Measurements from ENCODE around the gene LGI1. TPM values are rescaled to one million over a fixed set of nuclear protein-coding genes. Genes with fewer than 3 reads are reported as not detected.

Gene LGI1
- polyA plus RNA-seq, 3 donors = 0.03 TPM; not detected in 2

DNA sequence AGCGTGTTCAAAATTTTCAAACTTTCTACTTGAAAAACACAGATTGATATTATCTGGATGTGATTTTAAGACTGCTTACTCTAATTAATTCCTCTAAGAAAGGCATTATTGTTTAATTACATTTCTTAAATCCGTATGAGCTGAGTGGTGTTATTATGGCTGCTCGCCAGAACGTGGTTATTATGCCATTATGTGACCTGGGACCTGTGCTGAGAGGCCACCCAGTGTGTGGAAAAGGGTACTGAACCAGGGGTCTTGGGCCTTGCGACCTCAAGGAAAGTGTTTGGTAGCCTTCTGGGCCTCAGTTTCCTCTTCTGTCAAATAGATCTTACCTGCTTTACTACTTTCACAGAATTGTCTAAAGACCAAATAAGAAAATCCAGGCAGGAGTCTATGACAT, 15.4 kb downstream of the LGI1 start:
- Histone ChIP-seq H3K9ac (ENCODE audit: insufficient read depth, low read length, poor library complexity, severe bottlenecking) (no peak overlapping the region), H2AFZ (ENCODE audit: insufficient read depth, low read depth, low read length, poor library complexity, severe bottlenecking) (no peak overlapping the region), H4K20me1 (ENCODE audit: insufficient read depth, low read length) (no peaks in the 10 kb centered on the region), H3K4me1 (ENCODE audit: control insufficient read depth in 1 of 2, insufficient read depth in 2 of 2, low read length in 2 of 2) (no peaks in the 10 kb centered on the region), H3K27ac (ENCODE audit: low read depth in 1 of 2, low read length in 2 of 2) (no peak overlapping the region), H3K27me3 (ENCODE audit: control insufficient read depth in 2 of 2, insufficient read depth in 2 of 2, low read length in 2 of 2) (peaks cover 0 to 5% of the 10 kb centered on the region in 2 donors), H3K36me3 (replicated peaks in 1 of 2; ENCODE audit: control insufficient read depth in 1 of 2, insufficient read depth in 2 of 2, low read length in 2 of 2) (no peaks in the 10 kb centered on the region), H3K4me3 (replicated peaks in 1 of 3; ENCODE audit: low read depth in 2 of 3, low read length in 3 of 3) (no peak overlapping the region), H3K4me2 (replicated peaks; ENCODE audit: extremely low read depth, low read length, poor library complexity, severe bottlenecking) (no peak overlapping the region), H3K79me2 (ENCODE audit: insufficient read depth, low read length) (no peaks in the 10 kb centered on the region), H3K9me3 (replicated peaks in 1 of 2; ENCODE audit: control insufficient read depth in 1 of 2, insufficient read depth in 1 of 2, low read length in 2 of 2) (no peaks in the 10 kb centered on the region)
- Mint-ChIP-seq H3K36me3 (no peaks in the 10 kb centered on the region), H3K27ac (no peak overlapping the region), H3K4me1 (peaks cover 3% of the 10 kb centered on the region), H3K27me3 (ENCODE audit: low read depth in 3 of 3) (peaks cover 2 to 22% (median 4%) of the 10 kb centered on the region in 3 donors), H3K4me3 (no peak overlapping the region), H3K9me3 (peaks cover 0 to 3% (median 0%) of the 10 kb centered on the region in 7 donors)
- no peak for DNase-seq
- WGBS (ENCODE audit: insufficient coverage) = no CpG with 5 or more reads among the region's 5 CpGs
- TF ChIP-seq, protein P1, sequence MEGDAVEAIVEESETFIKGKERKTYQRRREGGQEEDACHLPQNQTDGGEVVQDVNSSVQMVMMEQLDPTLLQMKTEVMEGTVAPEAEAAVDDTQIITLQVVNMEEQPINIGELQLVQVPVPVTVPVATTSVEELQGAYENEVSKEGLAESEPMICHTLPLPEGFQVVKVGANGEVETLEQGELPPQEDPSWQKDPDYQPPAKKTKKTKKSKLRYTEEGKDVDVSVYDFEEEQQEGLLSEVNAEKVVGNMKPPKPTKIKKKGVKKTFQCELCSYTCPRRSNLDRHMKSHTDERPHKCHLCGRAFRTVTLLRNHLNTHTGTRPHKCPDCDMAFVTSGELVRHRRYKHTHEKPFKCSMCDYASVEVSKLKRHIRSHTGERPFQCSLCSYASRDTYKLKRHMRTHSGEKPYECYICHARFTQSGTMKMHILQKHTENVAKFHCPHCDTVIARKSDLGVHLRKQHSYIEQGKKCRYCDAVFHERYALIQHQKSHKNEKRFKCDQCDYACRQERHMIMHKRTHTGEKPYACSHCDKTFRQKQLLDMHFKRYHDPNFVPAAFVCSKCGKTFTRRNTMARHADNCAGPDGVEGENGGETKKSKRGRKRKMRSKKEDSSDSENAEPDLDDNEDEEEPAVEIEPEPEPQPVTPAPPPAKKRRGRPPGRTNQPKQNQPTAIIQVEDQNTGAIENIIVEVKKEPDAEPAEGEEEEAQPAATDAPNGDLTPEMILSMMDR (IDR thresholded peaks at IDR 0.05) = no peak
- intact Hi-C loops (cut with micrococcal nuclease) = no loop called here

DNA sequence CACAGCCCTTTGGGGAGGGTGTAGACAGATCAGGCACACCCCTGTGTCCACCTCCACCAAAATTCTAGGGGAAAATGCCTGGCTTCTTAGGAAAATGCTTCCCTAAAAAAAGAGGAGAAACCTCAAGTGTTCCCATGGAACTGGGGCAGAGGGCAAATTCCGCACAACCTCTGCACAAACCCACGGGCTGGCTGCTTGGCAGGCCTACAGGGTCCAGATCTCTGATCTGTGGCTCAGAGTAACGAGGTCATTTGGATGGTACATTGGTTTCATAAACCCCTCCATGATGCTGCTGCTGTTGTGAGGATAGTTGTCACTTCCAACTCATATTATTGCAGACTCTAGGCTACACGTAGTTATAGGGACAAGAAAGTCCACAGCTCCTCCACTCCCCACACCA, 16.0 kb downstream of the LGI1 start:
- Histone ChIP-seq H3K9ac (ENCODE audit: insufficient read depth, low read length, poor library complexity, severe bottlenecking) (no peak overlapping the region), H3K4me3 (replicated peaks in 1 of 3; ENCODE audit: low read depth in 2 of 3, low read length in 3 of 3) (no peak overlapping the region), H3K9me3 (replicated peaks in 1 of 2; ENCODE audit: control insufficient read depth in 1 of 2, insufficient read depth in 1 of 2, low read length in 2 of 2) (no peaks in the 10 kb centered on the region), H3K27ac (ENCODE audit: low read depth in 1 of 2, low read length in 2 of 2) (no peak overlapping the region), H3K36me3 (replicated peaks in 1 of 2; ENCODE audit: control insufficient read depth in 1 of 2, insufficient read depth in 2 of 2, low read length in 2 of 2) (no peaks in the 10 kb centered on the region), H3K4me2 (replicated peaks; ENCODE audit: extremely low read depth, low read length, poor library complexity, severe bottlenecking) (no peak overlapping the region), H4K20me1 (ENCODE audit: insufficient read depth, low read length) (no peaks in the 10 kb centered on the region), H3K79me2 (ENCODE audit: insufficient read depth, low read length) (no peaks in the 10 kb centered on the region), H3K27me3 (ENCODE audit: control insufficient read depth in 2 of 2, insufficient read depth in 2 of 2, low read length in 2 of 2) (peaks cover 0 to 5% of the 10 kb centered on the region in 2 donors), H2AFZ (ENCODE audit: insufficient read depth, low read depth, low read length, poor library complexity, severe bottlenecking) (no peak overlapping the region), H3K4me1 (ENCODE audit: control insufficient read depth in 1 of 2, insufficient read depth in 2 of 2, low read length in 2 of 2) (no peaks in the 10 kb centered on the region)
- H3K4me1 Mint-ChIP-seq = peaks cover 3% of the 10 kb centered on the region
- H3K4me3 Mint-ChIP-seq = no peak overlapping the region
- 100% methylated on average over 1 of the region's 4 CpGs for WGBS (ENCODE audit: insufficient coverage)
- peaks cover 0 to 3% (median 0%) of the 10 kb centered on the region in 7 donors for H3K9me3 Mint-ChIP-seq
- DNase-seq = no peak
- no peak overlapping the region for H3K27ac Mint-ChIP-seq
- H3K36me3 Mint-ChIP-seq = no peaks in the 10 kb centered on the region
- intact Hi-C loops (cut with micrococcal nuclease) = no loop called here
- TF ChIP-seq, protein P1 (IDR thresholded peaks at IDR 0.05) = no peak
- H3K27me3 Mint-ChIP-seq (ENCODE audit: low read depth in 3 of 3) = peaks cover 2 to 26% (median 5%) of the 10 kb centered on the region in 3 donors

Measured in CD14-positive monocyte (primary cell).